Occipital lobe (tissue), 2 donors: Measurements from ENCODE around the gene ZNF530. TPM values are rescaled to one million over a fixed set of nuclear protein-coding genes. Genes with fewer than 3 reads are reported as not detected.

Experiments used
- DNase-seq: peaks from one replicate; lab custom pipeline; 2025; lab: John Stamatoyannopoulos, UW
- total RNA-seq: library from RNA; depleted of rRNA; stranded (reverse); fragments of >200 nt; gene quantifications from one replicate; pipeline ENCODE4 v1.2.3, GENCODE V29; 2014

The ZNF530 gene
- total RNA-seq, 1 donor from 2014 or later = 3.6 TPM

GRCh38 chr19:57613941-57614743 is 14.5 kb downstream of the ZNF530 start, which contains the start of gene ZNF134:
ZNF134 (plus strand) TSS chr19:57614242; CDS start chr19:57619469, 5,227 bp downstream.
- DNase-seq = peak; percentile 85

- no peak for DNase-seq
Measured at GRCh38 chr19:57615346-57615745, 15.7 kb downstream of the ZNF530 start.

- no peak for DNase-seq
Measured at GRCh38 chr19:57620673-57621348, 21.1 kb downstream of the ZNF530 start.

- no peak for DNase-seq
Measured at GRCh38 chr19:57623091-57623490, 23.4 kb downstream of the ZNF530 start.

- peak; percentile 88 for DNase-seq
Measured at GRCh38 chr19:57632987-57633831, 33.5 kb downstream of the ZNF530 start, which contains the start of gene ZNF211. ZNF211 (plus strand) TSS chr19:57633168; CDS start chr19:57633347, 179 bp downstream.

- no peak for DNase-seq
Measured at GRCh38 chr19:57633832-57634131, 34.1 kb downstream of the ZNF530 start.

GRCh38 chr19:57637379-57637778 is 37.7 kb downstream of the ZNF530 start:
- no peak for DNase-seq

GRCh38 chr19:57641715-57642234 is 42.1 kb downstream of the ZNF530 start:
- DNase-seq = no peak

- DNase-seq = no peak
Measured at GRCh38 chr19:57642396-57643046, 42.8 kb downstream of the ZNF530 start.

GRCh38 chr19:57643734-57644133 is 44.0 kb downstream of the ZNF530 start:
- DNase-seq = no peak

- no peak for DNase-seq
Measured at GRCh38 chr19:57648331-57649003, 48.8 kb downstream of the ZNF530 start.

GRCh38 chr19:57651654-57651996 is 51.9 kb downstream of the ZNF530 start:
- DNase-seq = no peak

GRCh38 chr19:57653689-57654088 is 54.0 kb downstream of the ZNF530 start:
- DNase-seq = no peak

- DNase-seq = no peak
Measured at GRCh38 chr19:57655443-57655842, 55.8 kb downstream of the ZNF530 start.

GRCh38 chr19:57656346-57656745 is 56.7 kb downstream of the ZNF530 start:
- no peak for DNase-seq

Other genes starting within 250 kb of the ZNF530 start
- 22.1 TPM for gene ZNF304, start 248.6 kb upstream of the ZNF530 start, total RNA-seq
- gene TRAPPC2B, start 236.3 kb upstream of the ZNF530 start, total RNA-seq = 26.2 TPM
- 11.2 TPM for gene ZNF547, start 236.3 kb upstream of the ZNF530 start, total RNA-seq
- 49.1 TPM for gene ZNF548, start 210.0 kb upstream of the ZNF530 start, total RNA-seq
- gene ZNF17, start 188.7 kb upstream of the ZNF530 start, total RNA-seq = 31.7 TPM
- 37.1 TPM for gene ZNF749, start 164.6 kb upstream of the ZNF530 start, total RNA-seq
- 5.0 TPM for gene VN1R1, start 142.7 kb upstream of the ZNF530 start, total RNA-seq
- 73.9 TPM for gene ZNF772, start 122.3 kb upstream of the ZNF530 start, total RNA-seq
- 32.1 TPM for gene ZNF419, start 112.1 kb upstream of the ZNF530 start, total RNA-seq
- 26.4 TPM for gene ZNF773, start 99.9 kb upstream of the ZNF530 start, total RNA-seq
- 18.7 TPM for gene ZNF549, start 72.5 kb upstream of the ZNF530 start, total RNA-seq
- 12.8 TPM for gene ZNF550, start 40.0 kb upstream of the ZNF530 start, total RNA-seq
- 15.1 TPM for gene ZNF416, start 21.0 kb upstream of the ZNF530 start, total RNA-seq
- gene ZIK1, start 15.7 kb upstream of the ZNF530 start, total RNA-seq = 33.7 TPM
- 41.0 TPM for gene ZNF134, start 14.4 kb downstream of the ZNF530 start, total RNA-seq
- gene ZNF211, start 33.3 kb downstream of the ZNF530 start, total RNA-seq = 34.9 TPM
- gene ZSCAN4, start 69.0 kb downstream of the ZNF530 start, total RNA-seq = not detected
- 30.1 TPM for gene ZNF551, start 82.1 kb downstream of the ZNF530 start, total RNA-seq
- gene ZNF154, start 109.3 kb downstream of the ZNF530 start, total RNA-seq = 42.7 TPM
- 36.2 TPM for gene ZNF671, start 127.7 kb downstream of the ZNF530 start, total RNA-seq
- gene ZNF776, start 146.9 kb downstream of the ZNF530 start, total RNA-seq = 51.6 TPM
- 69.7 TPM for gene ZNF586, start 169.8 kb downstream of the ZNF530 start, total RNA-seq
- gene ZNF552, start 215.0 kb downstream of the ZNF530 start, total RNA-seq = 9.7 TPM
- gene ZNF587B, start 230.4 kb downstream of the ZNF530 start, total RNA-seq = 20.9 TPM
- gene ZNF587, start 250.0 kb downstream of the ZNF530 start, total RNA-seq = 34.5 TPM